Islet precursor cell (in vitro differentiated cells): ENCODE results near the gene MYT1.

Experiments
- DNase-seq: peaks from one replicate; pipeline ENCODE4 v3.0.0-alpha.2; 2018

MYT1 gene

GRCh38 chr20:64194269-64194668 is 30.0 kb downstream of the MYT1 start:
- no peak for DNase-seq

GRCh38 chr20:64196309-64196708 is 32.1 kb downstream of the MYT1 start:
- no peak for DNase-seq

GRCh38 chr20:64196847-64197306 is 32.6 kb downstream of the MYT1 start:
- no peak for DNase-seq

GRCh38 chr20:64198347-64198746 is 34.1 kb downstream of the MYT1 start:
- no peak for DNase-seq

GRCh38 chr20:64199395-64199794 is 35.1 kb downstream of the MYT1 start:
- DNase-seq = no peak

- no peak for DNase-seq
These were observed 36.5 kb downstream of the MYT1 start for GRCh38 chr20:64200740-64201139.

- no peak for DNase-seq
These were observed 37.4 kb downstream of the MYT1 start for GRCh38 chr20:64201653-64202052.

GRCh38 chr20:64203037-64203777 is 39.0 kb downstream of the MYT1 start:
- no peak for DNase-seq

GRCh38 chr20:64205611-64206026 is 41.4 kb downstream of the MYT1 start:
- no peak for DNase-seq

GRCh38 chr20:64206614-64207013 is 42.4 kb downstream of the MYT1 start:
- no peak for DNase-seq

- DNase-seq = no peak
These were observed 43.7 kb downstream of the MYT1 start for GRCh38 chr20:64207641-64208590.

GRCh38 chr20:64209148-64209547 is 44.9 kb downstream of the MYT1 start:
- DNase-seq = no peak

- no peak for DNase-seq
These were observed 46.6 kb downstream of the MYT1 start for GRCh38 chr20:64210656-64211369.

GRCh38 chr20:64211874-64212658 is 47.8 kb downstream of the MYT1 start:
- DNase-seq = no peak

- DNase-seq = no peak
These were observed 48.5 kb downstream of the MYT1 start for GRCh38 chr20:64212755-64213154.

GRCh38 chr20:64214113-64214512 is 49.9 kb downstream of the MYT1 start:
- DNase-seq = no peak

GRCh38 chr20:64214952-64215351 is 50.7 kb downstream of the MYT1 start:
- no peak for DNase-seq

GRCh38 chr20:64216036-64216435 is 51.8 kb downstream of the MYT1 start:
- DNase-seq = no peak

- no peak for DNase-seq
These were observed 52.7 kb downstream of the MYT1 start for GRCh38 chr20:64216910-64217309.

- no peak for DNase-seq
These were observed 53.4 kb downstream of the MYT1 start for GRCh38 chr20:64217539-64218221.

GRCh38 chr20:64219202-64219601 is 55.0 kb downstream of the MYT1 start:
- DNase-seq = no peak

GRCh38 chr20:64219730-64220129 is 55.5 kb downstream of the MYT1 start:
- no peak for DNase-seq
